NCI-H82 treated with DMSO at 0.1 percent for 48 hours (cell line): ENCODE results near the gene TEX12.
"Not testable (repeated sequence)": the region's sequence is repeated elsewhere in the genome, so short reads cannot be mapped to it uniquely, and the experiment has no call there.

Source experiments
- DNase-seq: peaks from one replicate; lab custom pipeline; 2025; ENCODE audit not compliant: unreplicated experiment; lab: John Stamatoyannopoulos, UW

The TEX12 gene, protein sequence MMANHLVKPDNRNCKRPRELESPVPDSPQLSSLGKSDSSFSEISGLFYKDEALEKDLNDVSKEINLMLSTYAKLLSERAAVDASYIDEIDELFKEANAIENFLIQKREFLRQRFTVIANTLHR

DNA sequence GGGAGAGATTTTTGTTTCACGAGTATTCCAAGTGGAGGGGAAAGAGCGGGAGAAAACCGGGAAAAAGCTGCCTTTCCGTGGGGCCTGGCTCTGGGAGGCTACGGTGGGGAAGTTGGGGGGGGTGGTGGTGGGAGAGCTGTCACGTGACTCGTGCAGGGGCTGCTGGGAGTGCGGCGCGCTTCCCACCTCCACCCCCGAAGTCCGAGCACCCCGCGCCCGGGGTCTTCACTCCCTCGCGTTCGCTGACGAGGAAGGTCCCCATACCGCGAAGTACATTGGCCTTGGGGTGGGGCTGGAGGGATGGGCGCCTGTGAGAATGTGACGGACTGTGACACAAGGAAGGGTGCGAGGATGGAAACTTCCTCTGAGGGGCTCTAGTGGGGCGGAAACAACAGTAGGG is at the start of gene TEX12:
TSS of gene TEX12 (plus strand) at position 228 of the 400 bp plus-strand sequence. CDS start 1,897 bp downstream, outside the sequence.
- DNase-seq, result no peak

DNA sequence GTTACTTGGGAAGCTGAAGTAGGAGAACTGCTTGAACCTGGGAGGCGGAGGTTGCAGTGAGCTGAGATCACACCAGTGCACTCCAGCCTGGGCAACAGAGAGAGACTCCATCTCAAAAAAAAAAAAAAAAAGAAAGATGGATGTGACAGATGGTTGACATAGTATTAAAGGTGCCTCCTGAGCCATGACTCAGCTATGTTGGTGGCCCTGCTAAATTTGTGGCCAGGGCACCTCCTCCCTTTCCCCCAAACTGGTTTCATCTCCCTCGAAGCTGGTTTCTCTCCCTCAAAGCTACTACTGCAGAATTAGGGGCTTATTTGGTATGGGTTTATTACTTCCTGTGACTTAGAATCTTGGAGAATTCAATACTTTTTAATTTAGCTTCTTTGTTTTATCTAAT is 49.0 kb upstream of the TEX12 start:
- DNase-seq, result no peak

DNA sequence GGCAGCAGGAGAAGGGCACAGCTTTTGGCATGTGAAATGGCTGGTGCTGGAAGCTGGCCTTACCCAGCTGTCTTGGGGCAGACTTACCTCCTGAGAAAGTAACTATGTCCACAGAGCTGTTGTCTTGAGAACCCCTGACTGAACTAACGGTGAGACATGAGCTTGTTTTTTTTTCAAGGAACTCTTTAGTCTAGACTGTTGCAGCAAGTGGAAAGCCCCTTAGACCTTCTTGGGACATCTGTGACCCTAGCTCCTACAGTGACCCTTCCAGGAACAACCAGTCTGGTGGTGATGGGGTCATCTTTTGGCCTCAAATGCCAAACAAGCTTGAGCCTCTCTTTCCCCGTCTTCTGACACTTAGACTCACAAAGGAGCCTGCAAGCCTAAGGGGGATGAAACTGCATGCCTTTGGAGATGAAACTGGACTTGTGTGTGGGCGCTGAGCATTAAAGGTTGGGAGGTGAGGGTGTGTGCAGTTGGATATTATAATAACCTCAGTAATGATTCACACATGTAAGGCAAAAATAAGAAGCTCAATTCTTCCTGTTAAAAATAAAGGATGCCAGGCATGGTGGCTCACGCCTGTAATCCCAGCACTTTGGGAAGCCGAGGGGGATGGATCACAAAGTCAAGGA is 45.1 kb upstream of the TEX12 start:
- DNase-seq, result no peak

DNA sequence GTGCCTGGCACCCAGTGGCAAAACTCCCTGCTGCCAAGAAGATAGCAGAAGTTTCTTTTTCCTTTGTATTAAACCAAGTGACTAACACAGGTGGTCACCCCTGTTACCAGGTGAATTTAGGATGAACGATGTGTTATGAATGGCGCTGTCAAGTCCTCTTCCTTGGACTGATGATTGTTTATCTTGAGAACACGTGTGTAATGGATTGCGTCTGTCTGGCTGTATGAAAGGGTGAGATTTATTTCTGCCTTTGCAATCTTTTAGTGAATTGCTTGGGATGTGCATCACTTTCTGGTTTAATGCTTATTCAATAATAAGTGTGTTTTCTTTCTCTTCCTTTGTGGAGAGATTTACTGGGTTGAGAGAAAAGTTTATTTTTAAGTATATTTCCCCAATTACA is 44.0 kb upstream of the TEX12 start:
- DNase-seq, result no peak

DNA sequence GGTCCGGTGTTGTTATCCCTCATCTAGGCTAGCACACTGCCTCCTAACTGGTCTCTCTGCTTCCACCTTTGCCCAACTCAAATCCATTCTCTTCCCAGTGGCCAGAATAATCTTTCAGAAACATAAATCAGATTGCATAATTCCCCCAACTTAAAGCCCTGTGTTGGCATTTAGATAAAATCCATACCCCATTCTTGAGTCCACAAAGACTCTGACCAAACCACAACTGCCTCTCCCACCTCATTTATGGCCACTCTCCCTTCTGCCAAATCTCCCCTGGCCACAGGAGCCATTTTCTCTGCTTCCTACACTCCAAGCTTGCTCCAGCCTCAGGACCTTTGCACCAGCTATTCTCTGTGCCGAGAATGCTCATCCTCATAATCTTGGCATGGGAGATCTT is 40.1 kb upstream of the TEX12 start:
- no peak for DNase-seq

DNA sequence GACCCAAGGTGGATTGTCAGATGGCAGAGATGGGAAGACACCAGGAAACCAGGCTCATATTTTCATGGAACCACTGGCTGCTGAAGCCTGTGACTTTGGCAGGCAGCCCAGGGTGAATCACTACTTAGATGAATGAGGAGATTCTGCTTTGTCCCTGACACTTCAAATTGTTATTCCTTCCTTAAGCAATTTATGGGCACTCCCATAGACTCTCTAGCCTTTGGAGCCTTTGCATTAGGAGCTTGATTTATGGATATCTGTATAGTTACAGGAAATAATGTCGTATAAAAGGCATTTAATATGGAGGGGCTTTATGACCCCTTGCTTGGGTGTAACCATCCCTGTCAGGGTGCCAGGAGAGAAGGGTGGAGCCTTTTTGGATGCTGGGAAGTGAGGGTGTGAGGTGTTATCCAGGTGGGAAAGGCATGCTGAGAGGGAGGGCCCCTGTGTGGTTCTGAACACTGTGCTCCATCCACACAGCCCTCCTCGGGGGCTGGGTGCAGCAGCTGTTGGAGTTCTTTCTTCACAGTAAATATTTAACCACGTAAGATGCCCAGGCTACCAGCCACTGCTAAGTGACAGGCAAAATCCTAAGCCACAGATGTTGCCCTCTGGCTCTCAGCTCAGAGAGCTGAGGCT is 38.6 kb upstream of the TEX12 start:
- no peak for DNase-seq

DNA sequence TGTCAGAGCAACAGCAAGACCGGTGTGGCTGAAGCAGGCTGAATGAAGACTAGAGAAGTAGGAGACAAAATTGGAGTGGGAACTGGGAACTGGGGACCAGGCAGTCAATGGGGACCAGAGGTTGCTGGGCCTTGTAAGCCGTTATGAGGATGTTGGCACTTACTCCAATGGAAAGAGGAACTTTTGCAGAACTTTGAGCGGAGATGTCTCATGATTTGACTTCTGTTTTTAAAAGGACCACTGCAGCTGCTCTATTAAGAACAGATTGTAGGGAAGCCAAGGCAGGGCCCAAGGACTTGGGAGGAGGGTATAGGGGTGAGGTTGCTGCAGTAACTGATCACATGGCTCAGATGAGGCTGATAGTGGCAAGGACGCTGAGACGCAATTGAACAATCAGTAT is 37.5 kb upstream of the TEX12 start:
- no peak for DNase-seq

DNA sequence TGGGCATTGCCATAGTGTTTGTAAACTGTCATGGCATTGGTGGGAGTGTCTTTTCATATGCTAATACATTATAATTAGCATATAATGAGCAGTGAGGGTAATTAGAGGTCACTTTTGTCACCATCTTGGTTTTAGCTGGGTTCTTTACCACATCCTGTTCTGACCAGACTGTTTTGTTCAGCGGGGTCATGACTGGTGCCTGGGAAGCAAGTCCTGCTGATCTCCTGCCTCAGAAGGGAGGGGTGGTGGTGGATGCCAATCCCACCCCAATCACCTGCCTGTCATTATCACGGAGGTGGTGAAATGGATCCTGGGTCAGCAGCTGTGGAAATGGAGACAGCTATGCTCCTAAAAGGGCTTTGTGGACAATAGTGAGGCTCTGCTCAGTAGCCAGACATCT is 34.4 kb upstream of the TEX12 start:
- no peak for DNase-seq

DNA sequence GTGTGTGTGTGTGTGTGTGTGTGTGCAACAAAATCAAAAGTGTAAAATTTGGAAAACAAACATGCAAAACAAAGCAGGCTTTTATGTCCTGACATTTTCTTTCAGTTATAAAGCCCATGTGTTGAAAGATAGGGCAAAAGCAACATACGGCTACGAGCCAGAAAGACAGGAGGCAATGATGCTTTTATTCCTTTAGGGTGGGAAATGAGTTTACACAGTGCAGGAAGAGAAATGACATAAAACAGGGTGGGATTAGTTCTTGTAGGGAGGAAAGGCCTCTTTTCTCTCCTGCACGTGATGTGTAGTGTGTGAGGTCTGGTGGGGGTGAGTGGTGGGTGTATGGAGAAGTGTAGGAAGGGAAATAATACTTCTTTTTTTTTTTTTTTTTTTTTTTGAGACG is 32.7 kb upstream of the TEX12 start:
- DNase-seq, result no peak

DNA sequence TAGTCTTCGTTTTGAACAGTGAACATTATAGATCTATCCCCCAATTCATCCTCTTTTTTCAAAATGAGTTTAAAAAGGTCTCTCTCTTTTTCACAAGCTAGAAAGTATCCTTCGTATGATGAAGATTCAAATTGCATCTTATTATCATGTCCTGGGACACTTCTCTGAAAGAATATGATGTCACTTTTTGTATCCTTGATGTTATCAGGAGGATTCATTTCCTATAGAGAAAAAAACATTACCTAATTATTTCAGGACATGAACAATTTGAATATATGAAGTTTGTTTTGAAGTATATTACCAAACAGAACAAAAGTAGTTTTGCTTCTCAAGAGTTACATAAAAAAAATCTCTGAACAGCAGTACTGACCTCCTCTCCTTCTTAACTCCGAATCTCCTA is 23.6 kb upstream of the TEX12 start:
- DNase-seq, result no peak

DNA sequence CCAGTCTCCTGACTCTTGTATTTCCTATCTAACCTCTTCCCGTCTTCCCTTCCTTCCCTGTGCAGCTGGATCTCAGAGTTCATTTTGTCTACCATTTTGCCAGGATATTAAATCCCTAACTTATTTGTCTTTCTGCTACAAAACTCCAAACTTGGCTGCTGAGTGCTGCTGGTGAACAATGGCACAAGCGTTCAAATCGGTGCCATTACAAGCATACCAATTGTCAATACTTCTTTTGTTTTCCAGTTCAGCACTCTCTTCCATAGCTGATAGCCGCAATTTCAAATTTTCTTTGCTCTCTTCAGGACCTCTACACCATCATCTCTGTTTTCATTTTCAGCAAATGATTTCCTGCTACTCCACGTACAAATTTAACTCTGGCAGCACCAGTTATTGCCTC is 16.7 kb upstream of the TEX12 start:
- DNase-seq, result no peak

DNA sequence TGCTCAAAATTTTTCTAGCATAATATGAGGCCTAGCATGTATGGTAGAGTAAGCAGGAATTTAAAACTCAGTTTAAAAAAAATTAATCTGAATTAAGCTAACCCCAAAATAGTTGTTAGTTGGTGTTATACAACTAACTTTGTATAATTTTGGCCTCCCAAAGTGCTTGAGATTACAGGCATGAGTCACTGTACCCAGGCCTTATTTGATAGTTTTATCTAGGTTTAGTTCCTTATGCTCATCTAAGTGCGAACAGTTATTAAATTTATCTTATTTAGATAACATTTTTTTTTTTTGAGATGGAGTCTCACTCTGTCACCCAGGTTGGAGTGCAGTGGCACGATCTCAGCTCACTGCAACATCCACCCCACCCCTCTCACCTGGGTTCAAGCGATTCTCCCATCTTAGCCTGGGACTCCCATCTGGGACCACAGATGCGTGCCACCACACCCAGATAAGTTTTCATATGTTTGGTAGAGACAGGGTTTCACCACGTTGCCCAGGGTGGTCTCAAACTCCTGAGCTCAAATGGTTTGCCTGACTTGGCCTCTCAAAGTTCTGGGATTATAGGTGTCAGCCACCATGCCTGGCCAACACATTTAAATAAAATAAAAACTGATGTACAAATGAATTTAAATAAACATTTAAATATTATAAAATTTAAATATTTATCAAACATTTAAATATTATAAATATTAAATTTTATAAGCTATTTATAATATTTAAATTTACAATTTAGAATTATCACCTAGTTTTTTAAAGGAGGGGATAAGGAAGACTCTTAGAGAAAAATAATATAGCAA is 10.8 kb upstream of the TEX12 start:
- DNase-seq, result no peak

DNA sequence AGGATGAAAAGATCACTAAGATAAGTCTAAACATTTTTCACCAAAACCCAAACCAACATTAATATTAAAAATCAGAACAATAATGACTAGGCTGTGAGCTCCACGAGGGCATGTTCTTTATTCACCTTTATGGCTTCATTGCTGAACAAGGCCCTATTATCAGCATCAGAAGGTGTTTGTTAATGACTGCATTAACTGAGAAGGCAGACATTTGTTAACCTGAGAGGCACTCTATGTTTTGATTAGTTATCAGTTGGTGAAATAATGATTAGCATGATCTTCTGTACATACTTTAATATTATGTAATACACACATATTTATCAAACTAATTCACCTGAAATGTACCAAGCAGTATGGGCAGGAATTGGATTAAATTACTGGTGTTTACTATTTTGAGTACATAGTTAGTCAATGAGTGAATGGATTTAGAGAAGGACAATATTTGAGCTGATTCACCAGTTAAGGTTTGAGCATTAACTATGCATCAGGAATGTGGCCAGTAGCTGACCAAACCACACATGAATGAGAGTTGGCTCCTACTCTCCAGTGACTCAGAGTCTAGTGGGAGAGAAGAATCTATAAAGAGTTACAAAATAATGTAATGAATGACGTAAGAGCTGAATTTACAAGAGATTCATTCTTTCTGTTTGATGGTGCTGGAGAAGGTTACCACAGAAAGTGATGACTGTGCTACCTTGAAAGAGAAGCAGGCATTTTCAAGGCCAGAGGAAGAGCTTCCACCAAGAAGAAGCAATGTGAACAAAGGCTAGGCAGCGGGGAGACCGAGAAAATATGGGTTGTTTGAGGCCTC is 10.0 kb upstream of the TEX12 start:
- DNase-seq, result no peak

DNA sequence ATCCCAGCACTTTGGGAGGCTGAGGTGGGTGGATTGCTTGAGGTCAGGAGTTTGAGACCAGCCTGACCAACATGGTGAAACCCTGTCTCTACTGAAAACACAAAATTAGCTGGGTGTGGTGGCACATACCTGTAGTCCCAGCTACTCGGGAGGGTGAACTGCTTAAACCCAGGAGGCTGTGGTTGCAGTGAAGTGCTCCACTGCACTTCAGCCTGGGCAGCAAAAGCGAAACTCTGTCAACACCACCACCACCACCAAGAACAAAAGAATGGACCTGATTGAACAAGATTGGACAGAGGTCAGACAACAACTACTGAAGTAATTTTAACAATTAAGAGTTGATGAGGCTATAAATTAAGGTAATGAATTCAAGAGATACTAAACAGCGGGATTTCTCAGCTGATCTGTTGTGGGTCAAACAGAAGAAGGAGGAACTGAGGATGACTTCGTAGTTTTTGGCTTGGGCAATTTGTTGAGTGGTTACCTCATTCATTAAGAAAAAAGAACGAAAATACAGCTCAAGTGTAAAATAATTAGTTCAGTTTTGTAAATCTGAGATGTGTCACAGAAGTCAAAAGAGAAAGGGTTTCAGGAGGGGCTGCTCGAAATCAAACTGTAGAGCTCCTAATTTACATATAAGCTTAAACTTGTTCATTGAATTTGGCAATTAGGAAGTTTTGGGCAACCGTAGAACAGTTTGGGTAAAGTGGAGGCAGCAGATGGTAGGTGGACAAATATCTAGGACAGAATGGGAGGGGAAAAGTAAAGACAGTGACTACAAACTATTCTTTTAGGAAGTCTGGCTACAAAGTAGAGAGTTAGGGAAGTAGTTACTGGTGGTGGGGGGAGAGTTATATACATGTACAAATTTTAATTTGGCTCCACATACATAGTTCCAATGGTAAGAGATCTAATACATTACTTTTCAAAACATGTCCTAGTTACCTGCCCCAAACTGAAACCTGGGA is 7.8 kb upstream of the TEX12 start:
- DNase-seq, result no peak

DNA sequence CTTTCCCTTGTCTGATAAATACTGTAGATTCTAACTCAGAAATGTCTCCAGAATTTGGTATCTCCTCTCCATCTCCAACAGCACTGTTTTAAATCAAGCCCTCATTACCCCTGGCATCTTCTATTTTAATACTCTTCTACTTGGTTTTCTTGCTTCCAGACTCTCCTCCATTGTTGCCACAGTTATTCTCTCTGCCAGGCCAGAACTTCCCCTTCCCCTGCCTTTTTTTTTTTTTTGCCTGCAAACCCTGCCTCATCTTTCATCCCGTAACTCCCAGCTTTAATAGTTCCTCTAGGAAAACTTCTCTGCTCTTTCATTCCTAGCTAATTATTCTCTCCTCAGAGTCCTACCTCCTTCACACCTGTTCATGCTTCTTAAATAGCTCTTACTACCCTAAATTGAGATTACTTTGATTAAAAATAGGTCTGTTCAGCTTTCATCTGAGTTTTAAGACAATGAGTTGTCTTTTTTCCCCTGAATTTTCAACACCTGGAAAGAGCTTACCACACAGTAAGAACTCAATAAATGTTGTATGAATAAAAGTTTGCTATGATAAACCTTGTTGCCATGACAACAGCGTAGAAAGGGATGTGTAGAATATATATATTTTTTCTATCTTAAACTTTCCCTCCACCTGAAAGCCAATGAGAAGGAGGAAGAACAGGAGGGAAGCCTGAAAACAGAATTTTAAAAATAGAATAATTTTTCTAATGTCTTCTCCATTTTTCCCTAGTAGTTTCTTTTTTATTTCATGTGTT is 6.9 kb upstream of the TEX12 start:
- no peak for DNase-seq

DNA sequence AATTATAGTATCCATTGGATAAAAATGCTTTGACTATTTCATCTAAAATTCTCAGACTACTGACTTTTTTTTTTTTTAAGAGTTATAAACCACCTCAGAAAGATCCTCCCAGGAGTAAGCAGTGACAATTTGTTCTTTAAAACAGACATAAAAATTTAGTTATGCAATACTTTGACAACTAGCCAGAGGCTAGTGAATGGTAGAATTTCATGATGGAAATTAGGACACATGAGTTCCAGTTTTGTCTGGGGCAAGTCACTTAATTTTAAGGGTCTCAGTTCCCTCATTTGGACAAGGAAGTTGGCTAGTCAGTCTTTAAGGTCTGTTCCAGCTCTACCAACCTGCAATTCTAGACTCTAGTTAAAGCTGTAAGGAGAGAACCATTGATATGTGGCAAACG is 6.2 kb upstream of the TEX12 start:
- DNase-seq, result no peak

DNA sequence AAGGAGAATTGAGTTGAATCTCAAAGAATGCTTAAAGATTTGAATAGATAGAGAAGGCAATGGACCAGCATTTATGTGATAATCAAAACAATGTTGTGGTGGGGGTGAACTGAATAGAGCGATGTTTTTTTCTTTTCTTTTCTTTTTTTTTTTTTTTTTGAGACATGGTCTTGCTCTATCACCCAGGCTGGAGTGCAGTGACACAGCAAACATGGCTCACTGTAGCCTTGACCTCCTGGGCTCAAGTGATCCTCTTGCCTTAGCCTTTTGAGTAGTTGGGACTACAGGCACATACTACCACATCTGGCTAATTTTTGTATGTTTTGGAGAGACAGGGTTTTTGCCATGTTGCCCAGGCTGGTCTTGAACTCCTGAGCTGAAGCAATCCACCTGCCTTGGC is 5.0 kb upstream of the TEX12 start:
- DNase-seq, result not testable (repeated sequence)

DNA sequence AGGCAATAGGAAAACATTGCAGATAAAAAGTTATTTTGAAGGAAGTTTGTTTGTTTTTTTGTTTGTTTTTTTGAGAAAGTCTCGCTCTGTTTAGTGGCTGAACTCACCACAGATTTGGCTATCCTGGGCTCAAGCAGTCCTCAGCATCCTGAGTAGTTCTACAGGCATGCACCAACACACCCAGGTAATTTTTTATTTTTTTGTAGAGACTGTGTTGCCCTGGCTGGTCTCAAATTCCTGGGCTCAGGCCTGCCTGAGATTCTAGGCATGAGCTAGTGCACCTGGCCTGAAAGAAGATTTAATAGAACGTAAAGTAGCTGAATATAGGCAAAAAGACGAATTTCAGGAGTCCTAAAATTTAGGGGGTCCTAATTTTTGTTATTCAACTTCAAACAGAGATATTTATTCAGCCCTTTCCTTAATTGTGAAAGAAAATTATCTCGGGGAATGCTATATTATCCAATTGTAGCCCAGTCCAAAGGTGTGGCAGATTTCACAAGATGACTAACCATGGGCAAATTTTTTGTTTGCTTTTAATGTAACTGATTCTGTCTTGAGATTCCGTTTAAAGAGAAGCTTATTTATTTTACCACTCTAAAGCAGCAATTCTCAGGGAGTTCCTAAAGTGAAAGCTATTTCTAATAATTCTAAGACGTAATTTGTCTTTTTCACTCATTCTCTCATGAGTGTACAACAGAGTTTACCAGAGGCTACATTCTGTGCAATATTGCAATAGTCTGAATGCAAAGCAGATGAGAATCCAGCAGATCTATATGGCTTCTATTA is 4.2 kb upstream of the TEX12 start:
- no peak for DNase-seq
